ENCODE measurements around the gene MAPK8. TPM values are rescaled to one million over a fixed set of nuclear protein-coding genes. Genes with fewer than 3 reads are reported as not detected.

MAPK8 gene
- total RNA-seq, 1 experiment from 2014 or later = 83.3 TPM

DNA sequence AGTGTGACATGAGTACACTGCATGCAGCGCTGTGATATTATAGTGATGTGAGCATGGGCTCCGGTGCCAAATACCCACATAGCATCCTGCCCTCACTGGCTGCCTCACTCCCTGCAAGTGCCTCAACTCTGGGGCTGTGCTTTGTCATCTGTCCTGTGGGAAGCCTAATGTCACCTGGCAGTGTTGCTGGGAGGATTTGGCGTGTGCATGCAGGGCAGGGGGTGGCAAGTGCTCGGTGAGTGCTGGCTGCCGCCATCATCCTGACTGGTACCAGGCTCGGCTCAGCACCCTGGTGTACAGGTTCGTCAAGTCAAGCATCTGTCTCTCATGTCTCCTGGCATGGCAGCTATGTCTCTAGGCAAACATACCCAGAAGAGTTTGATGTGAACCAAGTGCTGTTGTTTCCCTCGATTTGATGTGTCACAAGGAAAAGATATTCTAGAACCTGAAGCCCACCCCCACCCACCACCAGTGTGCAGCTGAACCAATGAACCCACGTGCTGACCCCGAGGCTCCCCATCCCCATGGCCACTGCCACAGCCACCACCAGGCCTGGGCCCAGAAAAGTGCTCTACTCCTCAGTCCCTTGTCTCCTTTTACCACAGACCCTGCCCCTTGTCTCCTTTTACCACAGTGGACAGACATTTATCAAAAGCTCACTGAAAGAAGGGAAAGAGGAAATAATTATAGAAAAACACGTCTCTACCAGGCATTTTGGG lies 135.8 kb downstream of the MAPK8 start:
- BruUV-seq (replicated peaks) = no TSS peak
- DNase-seq = no peak
- no peaks in the 10 kb centered on the region for H3K27me3 ChIP-seq (replicated peaks; ENCODE audit: control insufficient read depth, insufficient read depth, low read length)
- Mint-ChIP-seq H3K4me1 (ENCODE audit: low read depth, unreplicated experiment) (peaks cover 10% of the 10 kb centered on the region), H3K27ac (ENCODE audit: unreplicated experiment) (no peak overlapping the region), H3K27me3 (ENCODE audit: insufficient read depth, unreplicated experiment) (no peaks in the 10 kb centered on the region), H3K36me3 (ENCODE audit: insufficient read depth, unreplicated experiment) (peaks cover 11% of the 10 kb centered on the region), H3K4me3 (ENCODE audit: unreplicated experiment) (no peak overlapping the region), H3K9me3 (ENCODE audit: unreplicated experiment) (no peaks in the 10 kb centered on the region)
- no peaks in the 10 kb centered on the region for H3K9me3 ChIP-seq
- ChIA-PET CTCF (interaction anchor here (1.1 kb wide), 1 partner anchor 12 kb away, joined by 4 read pairs; no protein-coding TSS in a partner anchor), POLR2A (interaction anchor here (0.6 kb wide), 1 partner anchor 126 kb away, joined by 3 read pairs; no protein-coding TSS in a partner anchor)
- no peak overlapping the region for H3K4me3 ChIP-seq (ENCODE audit: low read depth, low read length)
- H3K36me3 ChIP-seq (ENCODE audit: control insufficient read depth, insufficient read depth, low read length) = 0 out of 2 replicates have a peak, but pooled peaks cover 1% of the 10 kb centered on the region
- no peak for TF ChIP-seq CTCF (IDR thresholded peaks at IDR 0.05; ENCODE audit: insufficient read depth in 1 of 2, low read depth in 1 of 2, low read length in 1 of 2, severe bottlenecking in 1 of 2, unreplicated experiment in 1 of 2)
- peaks cover 17% of the 10 kb centered on the region for H3K4me1 ChIP-seq
- intact Hi-C loops (cut with micrococcal nuclease; ENCODE audit: unreplicated experiment) = no loop called here

DNA sequence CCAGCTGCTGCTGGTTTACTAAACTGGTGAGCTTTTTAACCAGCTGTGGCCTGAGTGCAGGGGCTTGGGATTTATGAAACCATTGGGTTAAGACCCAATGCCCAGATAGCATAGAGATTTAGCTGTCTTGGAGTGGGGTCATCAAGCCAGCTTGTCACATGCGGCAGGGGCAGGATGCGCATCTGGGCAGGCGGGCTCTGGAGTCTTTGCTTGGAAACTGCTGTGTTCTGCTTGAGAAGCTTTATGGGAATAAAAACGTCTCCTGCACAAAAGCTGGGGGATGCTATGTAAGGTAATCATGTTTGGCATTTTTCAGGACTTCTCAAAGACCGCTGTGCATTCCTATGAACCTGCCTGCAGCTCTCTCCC lies 136.3 kb downstream of the MAPK8 start:
- Mint-ChIP-seq H3K27ac (ENCODE audit: unreplicated experiment) (no peak overlapping the region), H3K36me3 (ENCODE audit: insufficient read depth, unreplicated experiment) (peaks cover 11% of the 10 kb centered on the region), H3K27me3 (ENCODE audit: insufficient read depth, unreplicated experiment) (no peaks in the 10 kb centered on the region), H3K9me3 (ENCODE audit: unreplicated experiment) (no peaks in the 10 kb centered on the region), H3K4me1 (ENCODE audit: low read depth, unreplicated experiment) (peaks cover 10% of the 10 kb centered on the region), H3K4me3 (ENCODE audit: unreplicated experiment) (no peak overlapping the region)
- intact Hi-C loops (cut with micrococcal nuclease; ENCODE audit: unreplicated experiment) = no loop called here
- no TSS peak for BruUV-seq (replicated peaks)
- ChIA-PET CTCF (interaction anchor here (1.1 kb wide), 1 partner anchor 11 kb away, joined by 4 read pairs; no protein-coding TSS in a partner anchor), POLR2A (interaction anchor here (0.6 kb wide), 1 partner anchor 125 kb away, joined by 3 read pairs; no protein-coding TSS in a partner anchor)
- Histone ChIP-seq H3K4me3 (ENCODE audit: low read depth, low read length) (no peak overlapping the region), H3K9me3 (no peaks in the 10 kb centered on the region), H3K36me3 (ENCODE audit: control insufficient read depth, insufficient read depth, low read length) (0 out of 2 replicates have a peak, but pooled peaks cover 1% of the 10 kb centered on the region), H3K4me1 (peaks cover 17% of the 10 kb centered on the region), H3K27me3 (replicated peaks; ENCODE audit: control insufficient read depth, insufficient read depth, low read length) (no peaks in the 10 kb centered on the region)
- no peak for DNase-seq
- no peak for TF ChIP-seq CTCF (IDR thresholded peaks at IDR 0.05; ENCODE audit: insufficient read depth in 1 of 2, low read depth in 1 of 2, low read length in 1 of 2, severe bottlenecking in 1 of 2, unreplicated experiment in 1 of 2)

- Mint-ChIP-seq H3K4me1 (ENCODE audit: low read depth, unreplicated experiment) (peaks cover 15% of the 10 kb centered on the region), H3K27ac (ENCODE audit: unreplicated experiment) (no peak overlapping the region), H3K9me3 (ENCODE audit: unreplicated experiment) (no peaks in the 10 kb centered on the region), H3K4me3 (ENCODE audit: unreplicated experiment) (no peak overlapping the region), H3K27me3 (ENCODE audit: insufficient read depth, unreplicated experiment) (no peaks in the 10 kb centered on the region), H3K36me3 (ENCODE audit: insufficient read depth, unreplicated experiment) (peaks cover 12% of the 10 kb centered on the region)
- CTCF ChIA-PET = interaction anchor here (0.6 to 2.9 kb wide), 22 partner anchors 11 to 214 kb away, joined by 3 to 24 read pairs (median 4); no protein-coding TSS in a partner anchor
- Histone ChIP-seq H3K36me3 (ENCODE audit: control insufficient read depth, insufficient read depth, low read length) (0 out of 2 replicates have a peak, but pooled peaks cover 1% of the 10 kb centered on the region), H3K9me3 (no peaks in the 10 kb centered on the region), H3K27me3 (replicated peaks; ENCODE audit: control insufficient read depth, insufficient read depth, low read length) (no peaks in the 10 kb centered on the region), H3K4me1 (peaks cover 8% of the 10 kb centered on the region), H3K4me3 (ENCODE audit: low read depth, low read length) (no peak overlapping the region)
- DNase-seq = peak; percentile 52 to 56
- intact Hi-C loops (cut with micrococcal nuclease; ENCODE audit: unreplicated experiment) = loop anchor here (1.0 kb wide), 3 partner anchors 62 to 212 kb away; no protein-coding TSS in a partner anchor
- peak; percentile 29 to 68 for TF ChIP-seq CTCF (IDR thresholded peaks at IDR 0.05; ENCODE audit: insufficient read depth in 1 of 2, low read depth in 1 of 2, low read length in 1 of 2, severe bottlenecking in 1 of 2, unreplicated experiment in 1 of 2)
- POLR2A ChIA-PET = interaction anchor here (0.6 kb wide), 1 partner anchor 214 kb away, joined by 3 read pairs; no protein-coding TSS in a partner anchor
- BruUV-seq (replicated peaks) = no TSS peak
These were observed 137.8 kb downstream of the MAPK8 start for GRCh38 chr10:48444266-48444665.
